ENCODE results near the gene TLX3.
"Not testable (repeated sequence)": the region's sequence is repeated elsewhere in the genome, so short reads cannot be mapped to it uniquely, and the experiment has no call there.

TLX3 gene

GRCh38 chr5:171340491-171340890 lies 31.4 kb downstream of the TLX3 start:
- no peak overlapping the region for H3K4me3 ChIP-seq (ENCODE audit: low read depth, low read length)
- no peak for DNase-seq (ENCODE audit: low read depth)
- TF ChIP-seq, protein P1, sequence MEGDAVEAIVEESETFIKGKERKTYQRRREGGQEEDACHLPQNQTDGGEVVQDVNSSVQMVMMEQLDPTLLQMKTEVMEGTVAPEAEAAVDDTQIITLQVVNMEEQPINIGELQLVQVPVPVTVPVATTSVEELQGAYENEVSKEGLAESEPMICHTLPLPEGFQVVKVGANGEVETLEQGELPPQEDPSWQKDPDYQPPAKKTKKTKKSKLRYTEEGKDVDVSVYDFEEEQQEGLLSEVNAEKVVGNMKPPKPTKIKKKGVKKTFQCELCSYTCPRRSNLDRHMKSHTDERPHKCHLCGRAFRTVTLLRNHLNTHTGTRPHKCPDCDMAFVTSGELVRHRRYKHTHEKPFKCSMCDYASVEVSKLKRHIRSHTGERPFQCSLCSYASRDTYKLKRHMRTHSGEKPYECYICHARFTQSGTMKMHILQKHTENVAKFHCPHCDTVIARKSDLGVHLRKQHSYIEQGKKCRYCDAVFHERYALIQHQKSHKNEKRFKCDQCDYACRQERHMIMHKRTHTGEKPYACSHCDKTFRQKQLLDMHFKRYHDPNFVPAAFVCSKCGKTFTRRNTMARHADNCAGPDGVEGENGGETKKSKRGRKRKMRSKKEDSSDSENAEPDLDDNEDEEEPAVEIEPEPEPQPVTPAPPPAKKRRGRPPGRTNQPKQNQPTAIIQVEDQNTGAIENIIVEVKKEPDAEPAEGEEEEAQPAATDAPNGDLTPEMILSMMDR (IDR thresholded peaks at IDR 0.05; ENCODE audit: control insufficient read depth, extremely low read depth, insufficient read depth) = no peak

DNA sequence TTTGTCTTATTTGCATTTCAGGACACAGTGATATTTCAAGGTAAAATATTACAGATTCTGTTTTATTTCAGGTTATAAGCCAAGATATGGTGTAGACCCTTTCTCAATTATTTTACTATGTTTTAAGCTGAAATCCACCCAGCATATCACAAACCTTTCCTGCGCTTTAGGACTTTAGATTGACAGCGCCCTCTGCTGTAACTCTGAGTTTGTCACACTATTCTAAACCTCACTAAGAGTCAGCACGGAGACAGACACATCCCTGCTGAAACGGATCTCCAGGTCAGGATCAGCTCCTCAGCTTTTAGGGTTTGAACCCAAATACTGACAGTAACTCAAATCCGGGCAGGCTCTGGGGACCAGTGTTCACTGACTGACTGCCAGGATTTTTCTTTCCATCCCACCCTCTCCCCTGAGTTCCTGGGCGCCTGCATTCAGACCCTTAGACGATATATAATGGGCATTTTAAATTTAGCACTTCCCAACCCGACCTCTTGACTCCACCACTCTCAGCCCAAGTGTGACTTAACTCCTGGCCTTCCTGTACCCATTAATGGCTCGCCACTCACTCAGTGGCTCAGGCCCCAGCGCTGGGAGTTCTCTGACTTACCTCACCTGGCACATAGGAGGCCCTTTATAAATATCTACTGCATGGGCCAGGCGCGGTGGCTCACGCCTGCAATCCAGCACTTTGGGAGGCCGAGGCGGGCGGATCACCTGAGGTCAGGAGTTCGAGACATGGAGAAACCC lies 33.5 kb downstream of the TLX3 start:
- H3K4me3 ChIP-seq (ENCODE audit: low read depth, low read length) = no peak overlapping the region
- TF ChIP-seq, protein P1 (IDR thresholded peaks at IDR 0.05; ENCODE audit: control insufficient read depth, extremely low read depth, insufficient read depth) = peak; percentile 77
- DNase-seq (ENCODE audit: low read depth) = peak; percentile 31

GRCh38 chr5:171344936-171345608 lies 36.0 kb downstream of the TLX3 start:
- no peak overlapping the region for H3K4me3 ChIP-seq (ENCODE audit: low read depth, low read length)
- TF ChIP-seq, protein P1 (IDR thresholded peaks at IDR 0.05; ENCODE audit: control insufficient read depth, extremely low read depth, insufficient read depth) = no peak
- DNase-seq (ENCODE audit: low read depth) = no peak

DNA sequence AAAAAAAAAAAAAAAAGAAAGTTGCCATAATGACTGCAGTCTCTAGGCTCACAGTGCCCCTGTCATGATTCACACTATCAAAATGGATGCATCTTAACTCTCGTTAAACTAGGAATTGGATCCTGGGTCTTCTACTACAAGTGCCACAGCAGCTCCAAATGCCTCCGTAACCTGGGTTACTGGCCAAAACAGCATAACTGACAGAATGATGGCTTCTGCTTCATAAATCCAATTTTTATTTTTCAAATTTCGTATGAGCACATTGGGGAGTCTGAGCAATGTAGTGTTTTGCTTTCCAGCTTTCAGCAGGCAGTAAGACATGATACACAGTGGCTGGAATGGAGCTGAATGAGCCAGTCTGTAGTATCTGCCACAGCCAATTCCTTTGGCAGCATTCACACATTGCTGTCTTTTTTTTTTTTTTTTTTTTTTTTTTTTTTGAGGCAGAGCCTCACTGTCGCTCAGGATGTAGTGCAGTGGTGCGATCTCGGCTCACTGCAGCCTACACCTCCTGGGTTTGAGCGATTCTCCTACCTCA lies 42.6 kb downstream of the TLX3 start:
- no peak for DNase-seq (ENCODE audit: low read depth)
- TF ChIP-seq, protein P1 (IDR thresholded peaks at IDR 0.05; ENCODE audit: control insufficient read depth, extremely low read depth, insufficient read depth) = no peak
- no peak overlapping the region for H3K4me3 ChIP-seq (ENCODE audit: low read depth, low read length)

DNA sequence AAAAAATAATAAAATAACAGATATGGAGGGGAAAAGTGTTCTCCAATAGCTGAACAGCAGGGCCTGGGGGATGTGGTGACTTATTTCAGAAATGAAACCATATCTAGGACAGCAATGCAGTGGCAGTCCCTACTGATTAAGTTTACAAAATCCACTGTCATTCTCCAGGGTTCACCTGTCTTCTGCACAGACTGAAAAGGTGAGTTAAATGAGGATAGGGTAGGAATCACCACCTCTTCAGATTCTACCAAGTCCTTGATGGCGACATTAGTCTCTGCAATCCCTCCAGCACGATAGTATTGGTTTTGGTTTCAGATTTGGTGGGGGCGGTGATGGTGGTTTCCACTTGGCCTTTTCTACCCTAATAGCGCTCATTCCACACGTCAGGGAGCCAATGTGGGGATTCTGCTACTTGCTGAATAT lies 46.3 kb downstream of the TLX3 start:
- H3K4me3 ChIP-seq (ENCODE audit: low read depth, low read length) = no peak overlapping the region
- TF ChIP-seq, protein P1 (IDR thresholded peaks at IDR 0.05; ENCODE audit: control insufficient read depth, extremely low read depth, insufficient read depth) = no peak
- no peak for DNase-seq (ENCODE audit: low read depth)

DNA sequence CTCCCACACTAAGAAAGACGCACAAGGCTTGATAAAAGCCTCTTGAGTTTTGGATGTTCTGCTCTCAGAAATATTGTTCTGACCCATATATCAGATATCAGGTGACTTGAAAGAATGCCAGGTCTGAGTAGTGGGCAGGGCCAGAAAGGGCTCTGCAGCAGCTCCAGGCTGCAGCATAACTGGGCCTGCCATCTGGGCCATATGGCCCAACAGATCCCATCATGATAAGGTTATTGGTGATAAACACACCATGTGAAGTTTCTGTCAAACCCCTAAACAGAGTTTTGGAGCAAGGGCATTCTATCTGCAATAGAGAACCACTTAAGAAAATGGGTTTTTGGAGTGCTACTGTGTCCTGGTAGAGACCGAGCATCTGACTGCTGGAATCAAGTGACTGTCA lies 48.8 kb downstream of the TLX3 start:
- H3K4me3 ChIP-seq (ENCODE audit: low read depth, low read length) = no peak overlapping the region
- TF ChIP-seq, protein P1 (IDR thresholded peaks at IDR 0.05; ENCODE audit: control insufficient read depth, extremely low read depth, insufficient read depth) = no peak
- no peak for DNase-seq (ENCODE audit: low read depth)

GRCh38 chr5:171361151-171361550 lies 52.1 kb downstream of the TLX3 start:
- not testable (repeated sequence) for H3K4me3 ChIP-seq (ENCODE audit: low read depth, low read length); DNase-seq (ENCODE audit: low read depth)
